Glutamatergic neuron (in vitro differentiated cells): ENCODE results near the gene RNU6-8. TPM values are rescaled to one million over a fixed set of nuclear protein-coding genes. Genes with fewer than 3 reads are reported as not detected.

Experiments used
- DNase-seq: peaks from one replicate; pipeline ENCODE4 v3.0.0; 2022
- H3K27ac Mint-ChIP-seq: one replicate; pipeline ENCODE4 v1.8.0; 2020; ENCODE audit warnings: mild to moderate bottlenecking, mixed read lengths, inconsistent platforms; ENCODE audit not compliant: unreplicated experiment
- H3K27me3 Mint-ChIP-seq: one replicate; pipeline ENCODE4 v1.8.0; 2020; ENCODE audit warnings: mild to moderate bottlenecking, moderate library complexity, mixed read lengths, inconsistent platforms; ENCODE audit not compliant: unreplicated experiment
- H3K36me3 Mint-ChIP-seq: one replicate; pipeline ENCODE4 v1.8.0; 2020; ENCODE audit warnings: mild to moderate bottlenecking, mixed read lengths, inconsistent platforms; ENCODE audit not compliant: unreplicated experiment
- H3K4me1 Mint-ChIP-seq: one replicate; pipeline ENCODE4 v1.8.0; 2020; ENCODE audit warnings: mild to moderate bottlenecking, low read depth, mixed read lengths, inconsistent platforms; ENCODE audit not compliant: unreplicated experiment
- H3K4me3 Mint-ChIP-seq: one replicate; pipeline ENCODE4 v1.8.0; 2020; ENCODE audit warnings: mild to moderate bottlenecking, mixed read lengths, inconsistent platforms; ENCODE audit not compliant: unreplicated experiment
- H3K9me3 Mint-ChIP-seq: one replicate; pipeline ENCODE4 v1.8.0; 2020; ENCODE audit warnings: mild to moderate bottlenecking, moderate library complexity, mixed read lengths, inconsistent platforms; ENCODE audit not compliant: unreplicated experiment
- CTCF ChIP-seq: fragments of 200-600 bp; sonication (generic); IDR thresholded peaks from one replicate; pipeline ENCODE4 v1.5.0; 2021; ENCODE audit not compliant: partially characterized antibody, unreplicated experiment
- total RNA-seq: library from RNA; stranded (reverse); fragmentation: NEBNext Ultra II Directional; extraction: Animal tissue kit (Norgen Biotek cat#: 25700); gene quantifications from one replicate; pipeline ENCODE4 v1.2.1, GENCODE V29; 2021; ENCODE audit not compliant: unreplicated experiment

The RNU6-8 gene
- total RNA-seq, 1 donor from 2014 or later, result not detected

DNA sequence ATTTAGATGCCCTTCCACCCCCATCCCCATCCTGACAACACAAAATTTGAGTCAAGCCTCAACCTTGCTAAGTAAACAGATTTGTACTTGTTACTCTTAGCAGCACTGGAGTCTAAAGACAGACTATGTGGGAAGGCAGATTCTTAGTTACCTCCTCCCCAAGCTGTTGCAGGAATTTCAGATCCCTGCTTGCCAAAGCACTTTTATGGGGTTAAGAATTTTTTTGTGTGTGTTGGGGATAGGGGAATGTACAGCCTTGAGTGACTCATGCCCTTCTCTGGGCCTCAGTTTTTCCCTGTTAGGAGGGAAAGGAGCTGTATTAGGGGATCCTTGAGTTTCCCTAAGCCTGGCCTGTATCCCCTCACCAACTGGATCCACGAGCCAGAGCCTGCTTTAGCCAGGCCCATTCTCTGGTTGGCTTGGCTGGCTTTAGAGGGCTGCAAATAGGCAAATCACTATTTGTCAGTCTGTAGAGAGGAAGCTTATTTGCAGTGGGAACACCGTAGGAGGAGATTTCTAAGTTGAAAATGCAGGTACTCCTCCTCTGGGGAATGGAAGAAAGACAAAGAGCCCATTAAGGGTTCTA, 27.7 kb upstream of the RNU6-8 start:
- peaks cover 2% of the 10 kb centered on the region for H3K9me3 Mint-ChIP-seq
- DNase-seq, result no peak
- H3K4me1 Mint-ChIP-seq, result no peaks in the 10 kb centered on the region
- no peak for TF ChIP-seq CTCF
- no peaks in the 10 kb centered on the region for H3K36me3 Mint-ChIP-seq
- no peak overlapping the region for H3K4me3 Mint-ChIP-seq
- no peak overlapping the region for H3K27ac Mint-ChIP-seq
- no peaks in the 10 kb centered on the region for H3K27me3 Mint-ChIP-seq

GRCh38 chr14:32230181-32230580, 27.1 kb upstream of the RNU6-8 start:
- no peak for TF ChIP-seq CTCF
- Mint-ChIP-seq H3K27me3 (no peaks in the 10 kb centered on the region), H3K36me3 (no peaks in the 10 kb centered on the region), H3K4me3 (no peak overlapping the region), H3K27ac (no peak overlapping the region), H3K4me1 (peaks cover 4% of the 10 kb centered on the region), H3K9me3 (peaks cover 2% of the 10 kb centered on the region)
- no peak for DNase-seq

DNA sequence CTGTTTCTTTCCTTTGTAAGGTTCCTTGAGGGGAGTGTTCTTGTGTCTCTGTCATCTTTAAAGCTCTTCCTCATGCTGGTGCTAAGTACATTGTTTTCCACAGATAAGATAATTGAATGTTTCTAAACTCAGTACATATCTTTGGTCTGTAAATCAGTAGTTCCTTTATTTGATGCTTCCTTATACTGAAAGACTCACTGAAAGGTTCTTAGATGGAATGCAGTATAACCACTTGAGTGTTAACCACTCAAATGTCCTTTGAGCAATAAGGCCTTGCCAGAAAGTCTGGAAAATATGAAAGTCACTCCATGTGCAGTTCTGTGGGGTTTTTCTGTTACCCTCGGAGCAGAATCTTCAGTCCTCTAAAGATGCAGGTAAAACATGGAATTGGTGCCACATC, 23.0 kb upstream of the RNU6-8 start:
- H3K4me3 Mint-ChIP-seq, result no peak overlapping the region
- H3K9me3 Mint-ChIP-seq, result no peaks in the 10 kb centered on the region
- no peak for TF ChIP-seq CTCF
- no peaks in the 10 kb centered on the region for H3K36me3 Mint-ChIP-seq
- H3K27ac Mint-ChIP-seq, result no peak overlapping the region
- peaks cover 2% of the 10 kb centered on the region for H3K27me3 Mint-ChIP-seq
- DNase-seq, result no peak
- H3K4me1 Mint-ChIP-seq, result peaks cover 11% of the 10 kb centered on the region

GRCh38 chr14:32225378-32225920, 22.4 kb upstream of the RNU6-8 start:
- no peak overlapping the region for H3K27ac Mint-ChIP-seq
- no peaks in the 10 kb centered on the region for H3K36me3 Mint-ChIP-seq
- no peak for TF ChIP-seq CTCF
- H3K4me1 Mint-ChIP-seq, result peaks cover 11% of the 10 kb centered on the region
- DNase-seq, result no peak
- no peaks in the 10 kb centered on the region for H3K9me3 Mint-ChIP-seq
- peaks cover 2% of the 10 kb centered on the region for H3K27me3 Mint-ChIP-seq
- H3K4me3 Mint-ChIP-seq, result peak overlapping the region; percentile 17

DNA sequence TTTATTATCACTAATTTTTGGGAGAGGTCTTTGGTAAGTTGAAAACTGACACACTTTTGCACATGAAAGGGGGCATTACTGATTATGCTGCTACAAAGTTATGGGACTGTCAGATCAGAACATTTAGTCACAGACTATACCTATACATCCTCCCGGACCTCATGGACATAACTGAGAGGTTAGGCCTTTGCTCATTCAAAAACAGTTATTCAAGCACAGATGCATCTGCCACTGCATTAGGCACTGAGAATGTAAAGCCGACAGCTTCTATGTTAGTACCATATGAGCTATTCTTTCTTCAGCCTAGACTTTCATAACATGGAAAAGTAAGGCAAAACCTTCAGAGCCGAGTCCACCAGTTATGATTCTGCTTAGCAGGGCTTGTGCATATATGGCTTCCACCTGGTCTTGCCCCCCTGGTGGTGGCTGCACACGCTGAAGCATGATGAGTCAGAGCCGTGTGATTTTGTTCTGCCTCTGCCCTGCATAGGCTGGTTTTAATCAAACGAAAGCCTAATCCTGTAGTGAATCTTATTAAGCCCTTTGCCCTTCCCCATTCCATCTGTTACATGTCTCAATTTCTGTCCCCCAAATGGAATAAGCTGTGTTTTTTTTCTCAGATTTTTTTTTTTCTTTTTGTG, 21.8 kb upstream of the RNU6-8 start:
- H3K27me3 Mint-ChIP-seq, result peaks cover 2% of the 10 kb centered on the region
- DNase-seq, result peak; percentile 51
- H3K4me1 Mint-ChIP-seq, result peaks cover 11% of the 10 kb centered on the region
- H3K36me3 Mint-ChIP-seq, result no peaks in the 10 kb centered on the region
- H3K27ac Mint-ChIP-seq, result no peak overlapping the region
- peak; percentile 65 for TF ChIP-seq CTCF
- no peaks in the 10 kb centered on the region for H3K9me3 Mint-ChIP-seq
- H3K4me3 Mint-ChIP-seq, result peak overlapping the region; percentile 17
